GM12865 (cell line): ENCODE measurements around the gene OCA2.
"Not testable (repeated sequence)": the region's sequence is repeated elsewhere in the genome, so short reads cannot be mapped to it uniquely, and the experiment has no call there.

Source experiments
- DNase-seq: peaks from one replicate; pipeline ENCODE4 v3.0.0; 2010; ENCODE audit warnings: low read depth
- H3K4me3 ChIP-seq: 2 replicates; pipeline ENCODE4 v1.5.1; 2011; ENCODE audit warnings: mild to moderate bottlenecking, low read depth, low read length, control low read depth
- TF ChIP-seq, protein P1 (sequence below): IDR thresholded peaks from 2 replicates; pipeline ENCODE4 v1.5.1; 2011; ENCODE audit warnings: low read length, control low read depth, low read depth, inconsistent platforms; ENCODE audit not compliant: insufficient read depth; ENCODE audit errors: missing control alignments

OCA2 gene

DNA sequence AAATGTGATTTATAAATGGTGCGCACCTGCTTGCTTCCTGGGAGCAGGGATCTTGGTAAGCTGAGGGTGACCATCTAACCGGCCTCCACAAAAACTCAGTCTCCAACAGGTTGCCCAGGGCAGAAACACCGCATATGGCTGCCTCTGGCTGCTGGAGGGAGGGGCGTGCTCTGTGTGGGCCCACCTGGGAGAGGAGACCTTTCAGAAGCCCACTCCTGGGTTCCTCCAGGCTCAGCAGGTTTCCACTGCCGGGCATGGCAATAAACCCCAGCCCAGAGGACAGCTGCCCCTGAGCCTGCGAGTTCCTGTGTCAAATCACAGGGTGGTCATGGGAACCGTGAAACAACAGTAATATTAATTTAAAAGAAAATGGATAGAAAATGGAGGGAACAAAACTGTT, 85.6 kb downstream of the OCA2 start:
- TF ChIP-seq, protein P1, sequence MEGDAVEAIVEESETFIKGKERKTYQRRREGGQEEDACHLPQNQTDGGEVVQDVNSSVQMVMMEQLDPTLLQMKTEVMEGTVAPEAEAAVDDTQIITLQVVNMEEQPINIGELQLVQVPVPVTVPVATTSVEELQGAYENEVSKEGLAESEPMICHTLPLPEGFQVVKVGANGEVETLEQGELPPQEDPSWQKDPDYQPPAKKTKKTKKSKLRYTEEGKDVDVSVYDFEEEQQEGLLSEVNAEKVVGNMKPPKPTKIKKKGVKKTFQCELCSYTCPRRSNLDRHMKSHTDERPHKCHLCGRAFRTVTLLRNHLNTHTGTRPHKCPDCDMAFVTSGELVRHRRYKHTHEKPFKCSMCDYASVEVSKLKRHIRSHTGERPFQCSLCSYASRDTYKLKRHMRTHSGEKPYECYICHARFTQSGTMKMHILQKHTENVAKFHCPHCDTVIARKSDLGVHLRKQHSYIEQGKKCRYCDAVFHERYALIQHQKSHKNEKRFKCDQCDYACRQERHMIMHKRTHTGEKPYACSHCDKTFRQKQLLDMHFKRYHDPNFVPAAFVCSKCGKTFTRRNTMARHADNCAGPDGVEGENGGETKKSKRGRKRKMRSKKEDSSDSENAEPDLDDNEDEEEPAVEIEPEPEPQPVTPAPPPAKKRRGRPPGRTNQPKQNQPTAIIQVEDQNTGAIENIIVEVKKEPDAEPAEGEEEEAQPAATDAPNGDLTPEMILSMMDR, result no peak
- no peak overlapping the region for H3K4me3 ChIP-seq
- no peak for DNase-seq

DNA sequence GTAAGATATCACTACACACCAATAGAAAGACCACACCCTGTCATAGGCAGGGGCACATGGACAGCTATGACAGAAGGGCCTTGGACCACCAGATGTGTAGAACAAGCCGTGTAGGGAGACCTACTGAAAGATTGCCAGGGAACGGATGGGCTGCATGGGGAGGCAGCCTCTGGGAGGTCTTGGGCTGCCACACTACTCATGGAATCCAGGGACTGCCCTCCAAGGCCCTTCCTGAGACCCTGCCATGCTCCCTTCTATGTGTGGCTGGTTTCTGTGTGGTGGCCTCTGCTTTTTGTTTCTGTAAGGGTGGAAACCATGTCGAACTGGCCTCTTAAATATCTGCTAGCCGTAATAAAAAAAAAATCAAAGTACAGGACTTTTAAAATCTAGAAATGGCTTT, 86.9 kb downstream of the OCA2 start:
- TF ChIP-seq, protein P1, result no peak
- H3K4me3 ChIP-seq, result no peak overlapping the region
- DNase-seq, result no peak

DNA sequence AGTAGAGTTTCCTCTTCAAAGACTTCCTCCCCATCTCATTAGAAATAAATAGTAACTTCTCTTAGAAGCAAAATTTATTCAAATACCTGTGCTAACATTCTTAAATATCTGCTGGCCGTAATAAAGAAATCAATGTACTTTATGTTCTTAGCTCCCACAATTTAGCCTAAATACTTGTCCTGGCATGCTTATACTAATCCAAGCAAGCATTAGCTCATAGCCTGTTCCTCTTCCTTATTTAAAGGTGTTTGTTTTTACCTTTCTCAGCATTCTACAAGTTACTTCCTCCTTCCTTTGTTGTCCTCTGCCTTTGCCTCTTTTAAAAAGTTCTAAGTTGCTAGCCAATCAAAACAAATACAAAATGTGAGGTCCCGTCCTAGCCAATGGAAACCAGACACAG, 90.9 kb downstream of the OCA2 start:
- DNase-seq, H3K4me3 ChIP-seq: not testable (repeated sequence)

DNA sequence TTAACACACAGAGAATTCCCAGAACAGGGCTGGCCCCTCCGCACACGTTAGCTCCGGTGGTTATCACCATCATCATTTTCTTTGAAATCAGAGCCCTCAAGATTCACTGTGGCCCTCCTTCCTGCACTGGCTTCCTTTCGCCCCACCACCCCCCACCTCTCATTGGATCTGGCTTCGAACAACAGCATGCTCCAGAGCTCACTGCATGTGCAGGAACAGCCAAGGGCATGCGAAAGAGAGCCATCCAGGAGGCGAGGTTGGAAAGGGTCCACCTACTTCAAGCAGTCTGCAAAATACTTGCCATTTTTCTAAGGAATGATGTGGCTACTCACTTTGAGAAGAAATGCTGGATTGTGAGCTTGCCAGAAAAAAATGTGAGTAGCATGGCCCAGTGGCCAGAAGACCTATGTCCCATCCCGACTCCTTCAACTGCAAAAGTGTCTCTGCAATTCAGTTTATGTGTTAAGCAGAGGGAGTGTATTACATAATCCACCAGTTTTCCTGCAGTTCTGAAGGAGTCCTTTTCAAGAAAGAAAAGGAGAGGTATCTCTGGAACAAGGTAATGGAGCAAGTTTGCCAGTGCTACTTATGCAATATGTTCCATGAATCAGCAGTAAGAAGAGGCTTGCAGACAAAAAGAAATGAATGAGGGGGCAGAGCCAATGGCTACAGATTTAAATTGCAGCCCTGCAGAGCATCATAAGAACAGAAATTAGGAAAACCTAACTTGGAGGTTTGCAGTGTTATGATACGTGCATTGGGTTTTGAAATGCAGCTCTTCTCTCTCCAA, 92.8 kb downstream of the OCA2 start:
- no peak for DNase-seq
- TF ChIP-seq, protein P1, result no peak
- no peak overlapping the region for H3K4me3 ChIP-seq

DNA sequence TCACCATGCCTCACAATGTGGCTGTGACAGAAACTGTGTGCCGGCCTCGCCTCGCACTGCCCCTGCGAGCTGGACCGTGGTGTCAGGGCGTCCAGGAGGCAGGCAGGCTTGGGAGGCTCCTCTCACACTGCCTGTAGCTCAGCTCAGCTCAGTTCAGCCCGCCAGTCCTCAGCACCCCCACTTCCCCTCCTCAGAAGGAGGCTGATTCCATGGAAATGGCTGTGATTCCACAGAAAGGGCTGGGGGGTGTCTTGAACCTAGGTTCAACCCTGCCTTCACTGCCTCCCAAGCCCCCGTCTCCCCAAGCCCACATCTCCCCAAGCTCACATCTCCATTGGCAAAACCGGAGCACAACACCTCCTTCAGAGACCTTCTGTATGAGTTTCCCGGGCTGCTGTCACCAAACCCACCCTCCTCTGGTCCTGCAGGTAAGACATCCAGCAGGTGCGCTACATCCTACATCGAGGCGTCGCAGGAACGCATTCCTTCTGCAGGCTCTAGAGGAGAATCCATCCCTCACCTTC, 94.0 kb downstream of the OCA2 start:
- H3K4me3 ChIP-seq, result no peak overlapping the region
- TF ChIP-seq, protein P1, result no peak
- no peak for DNase-seq

DNA sequence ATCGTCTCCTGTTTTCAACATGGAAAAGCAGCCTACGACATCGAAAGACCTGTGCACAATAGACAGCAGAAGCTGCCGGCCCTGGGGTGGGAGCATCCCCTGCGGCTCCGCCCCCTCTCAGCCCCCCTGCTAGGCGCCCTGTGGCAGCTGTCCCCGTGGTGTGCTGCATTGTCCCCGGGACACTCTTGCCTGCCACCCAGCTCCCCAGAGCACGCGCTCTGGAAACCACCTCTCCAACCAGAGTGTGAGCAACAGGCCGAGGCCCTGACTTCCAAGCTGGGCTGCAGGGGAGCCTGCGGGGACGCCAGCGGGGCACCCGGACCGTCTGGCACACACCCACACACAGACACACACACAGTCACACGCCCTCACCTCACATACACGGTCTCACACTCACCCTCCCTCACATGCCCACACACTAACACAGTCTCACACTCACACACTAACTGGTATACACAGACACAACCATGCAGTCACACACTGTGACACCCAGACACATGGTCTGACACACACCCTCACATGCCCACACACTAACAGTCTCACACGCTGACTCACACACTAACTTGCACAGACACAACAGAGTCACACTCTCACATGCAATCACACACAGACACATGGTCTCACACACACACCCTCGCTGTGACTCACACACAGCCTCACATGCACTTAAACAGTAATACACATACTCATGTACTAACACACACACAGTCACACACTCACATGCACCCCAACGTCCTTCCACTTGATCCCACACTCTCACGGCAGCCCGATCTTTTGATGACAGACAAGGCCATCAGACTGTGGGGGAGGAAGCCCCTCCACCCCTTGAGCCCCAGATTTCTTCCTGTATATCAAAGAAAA, 94.7 kb downstream of the OCA2 start:
- H3K4me3 ChIP-seq, result no peak overlapping the region
- DNase-seq, result no peak
- TF ChIP-seq, protein P1, result no peak

DNA sequence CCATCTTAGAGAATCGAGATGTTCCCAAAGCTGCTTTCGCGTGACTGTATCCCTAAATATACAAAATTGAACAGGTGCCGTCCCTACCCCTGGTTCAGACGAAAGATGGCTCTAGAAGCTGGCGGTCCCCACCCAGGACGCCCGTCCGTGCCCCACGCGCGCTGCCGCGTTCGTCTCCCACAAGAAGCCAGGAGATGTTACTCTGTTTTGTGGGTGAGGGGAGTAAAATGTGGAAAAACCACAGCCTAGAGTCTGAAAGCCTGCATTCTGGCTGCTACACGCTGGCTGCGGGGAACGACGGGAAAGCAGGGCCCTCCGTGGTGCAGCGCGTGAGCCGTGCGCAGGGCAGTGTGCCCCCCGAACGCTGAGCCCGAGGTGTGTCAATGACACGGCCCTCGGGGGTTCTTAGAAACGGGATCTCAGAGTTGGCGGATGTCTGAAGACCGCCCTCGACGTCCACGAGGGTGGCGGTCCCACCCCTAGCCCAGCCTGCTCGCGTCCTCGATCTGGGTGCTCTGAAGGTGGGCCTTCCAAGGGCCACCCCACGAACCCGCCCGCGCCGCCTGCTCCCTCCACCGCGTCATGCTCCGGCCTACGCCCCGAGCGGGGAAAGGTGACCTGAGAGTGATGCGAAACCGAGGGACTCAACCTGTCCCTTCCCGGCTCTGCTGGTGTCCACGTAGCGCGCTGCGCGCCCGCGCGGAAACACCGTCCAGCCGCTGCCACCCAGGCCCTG, 95.6 kb downstream of the OCA2 start:
- no peak overlapping the region for H3K4me3 ChIP-seq
- TF ChIP-seq, protein P1, result no peak
- no peak for DNase-seq
